ENCODE data around the gene RAB33B. TPM values are rescaled to one million over a fixed set of nuclear protein-coding genes. Genes with fewer than 3 reads are reported as not detected.

RAB33B gene
- total and polyA plus RNA-seq, 2 of the 8 experiments (the other 6 are each of a cell fraction or from before 2014, with no cell fraction given), result 4.2 to 8.7 TPM

- ChIA-PET POLR2A (ENCODE audit: partially characterized antibody) (interaction anchor here (0.6 to 0.8 kb wide), 3 partner anchors 17 to 1955 kb away, joined by 3 read pairs; no protein-coding TSS in a partner anchor), CTCF (ENCODE audit: partially characterized antibody) (interaction anchor here (1.9 to 2.5 kb wide), 2 partner anchors 10 to 27 kb away, joined by 4 to 9 read pairs; no protein-coding TSS in a partner anchor)
- no peak for FAIRE-seq
- peaks cover 11% of the 10 kb centered on the region; the same call in 1 of the 2 replicates for H3K79me1 ChIP-seq (ENCODE audit: low read depth, low read length)
- H3K18ac ChIP-seq (ENCODE audit: extremely low read depth, low read length), result no peak overlapping the region
- H3K27me3 ChIP-seq (replicated peaks in 1 of 4; ENCODE audit: control insufficient read depth in 3 of 4, extremely low read depth in 1 of 4, insufficient read depth in 3 of 4, low read length in 3 of 4), result no peaks in the 10 kb centered on the region
- H3K36me3 ChIP-seq (ENCODE audit: control insufficient read depth in 2 of 4, insufficient read depth in 4 of 4, low read length in 3 of 4), result peaks cover 0 to 17% (median 9%) of the 10 kb centered on the region in 4 experiments; a peak in 5 of 8 replicates
- H2BK120ac ChIP-seq (replicated peaks; ENCODE audit: low read depth, low read length), result no peak overlapping the region
- no peak overlapping the region for H4K91ac ChIP-seq (replicated peaks; ENCODE audit: insufficient read length, low read length)
- H3K9me3 ChIP-seq (ENCODE audit: insufficient read depth in 2 of 2, low read depth in 1 of 2, low read length in 1 of 2), result peaks cover 0 to 12% of the 10 kb centered on the region in 2 experiments; a peak in 1 of 4 replicates
- no peak overlapping the region for H3K56ac ChIP-seq (replicated peaks; ENCODE audit: insufficient read length, low read depth, low read length)
- TF ChIP-seq GABPA (IDR thresholded peaks at IDR 0.05; ENCODE audit: borderline replicate concordance, insufficient read depth, low read length) (no peak), TAF7 (optimal IDR thresholded peaks at IDR 0.05; ENCODE audit: borderline replicate concordance, low read depth, low read length) (no peak), POU5F1 (IDR thresholded peaks at IDR 0.05; ENCODE audit: low read depth, low read length) (no peak), CBX8 (IDR thresholded peaks at IDR 0.05; ENCODE audit: borderline replicate concordance, low read depth, low read length) (no peak), JUN (IDR thresholded peaks at IDR 0.05; ENCODE audit: low read depth, low read length) (no peak)
- H4K20me1 ChIP-seq (replicated peaks in 1 of 2; ENCODE audit: control insufficient read depth in 1 of 2, insufficient read depth in 2 of 2, low read length in 2 of 2), result no peaks in the 10 kb centered on the region
- DNase-seq (ENCODE audit: low read depth in 1 of 2, low spot score in 2 of 2), result no peak
- H3K79me2 ChIP-seq (ENCODE audit: control insufficient read depth in 1 of 2, insufficient read depth in 2 of 2, low read length in 2 of 2), result peaks cover 0 to 39% of the 10 kb centered on the region in 2 experiments; a peak in 3 of 4 replicates
- no peak overlapping the region for H3K9ac ChIP-seq (replicated peaks in 1 of 4; ENCODE audit: extremely low read depth in 1 of 4, low read depth in 3 of 4, low read length in 3 of 4)
- H3K14ac ChIP-seq (ENCODE audit: insufficient read length), result no peak overlapping the region
- no peak overlapping the region for H2BK12ac ChIP-seq (ENCODE audit: low read depth, low read length)
- no peak overlapping the region for H4K5ac ChIP-seq (ENCODE audit: insufficient read length, low read depth, low read length)
- H2BK5ac ChIP-seq (ENCODE audit: low read depth, low read length), result no peak overlapping the region
- no peak overlapping the region for H3K4me3 ChIP-seq (ENCODE audit: extremely low read depth in 1 of 4, insufficient read depth in 2 of 4, low read depth in 3 of 4, low read length in 4 of 4)
- H2BK15ac ChIP-seq (ENCODE audit: low read length), result no peak overlapping the region
- H2AFZ ChIP-seq (ENCODE audit: low read length), result no peak overlapping the region
- no peak overlapping the region for H3K23ac ChIP-seq (ENCODE audit: insufficient read length)
- no peaks in the 10 kb centered on the region for H3K4me1 ChIP-seq (replicated peaks in 1 of 4; ENCODE audit: control insufficient read depth in 3 of 4, insufficient read depth in 4 of 4, low read length in 3 of 4)
- no peak overlapping the region for H3K4ac ChIP-seq (replicated peaks; ENCODE audit: insufficient read length, low read depth, low read length)
- no peaks in the 10 kb centered on the region for H3K23me2 ChIP-seq (ENCODE audit: low read depth, low read length)
- no peak overlapping the region for H3K27ac ChIP-seq (ENCODE audit: low read depth, low read length)
- H3K4me2 ChIP-seq (ENCODE audit: insufficient read depth in 1 of 2, low read depth in 2 of 2, low read length in 2 of 2), result no peak overlapping the region
- no peak overlapping the region for H2AK5ac ChIP-seq (ENCODE audit: low read depth, low read length)
- no peak overlapping the region for H2BK20ac ChIP-seq (ENCODE audit: low read length)
- no peak overlapping the region for H4K8ac ChIP-seq (ENCODE audit: extremely low read depth, insufficient read depth, low read length)
Measured at GRCh38 chr4:139470295-139470694, 16.4 kb downstream of the RAB33B start.
